ENCODE data around the gene GPC3. TPM values are rescaled to one million over a fixed set of nuclear protein-coding genes. Genes with fewer than 3 reads are reported as not detected.

GPC3 gene
- total RNA-seq, 1 experiment from 2014 or later: 0.24 TPM

- Histone ChIP-seq H3K27ac (ENCODE audit: low read depth, low read length, poor library complexity, severe bottlenecking) (no peak overlapping the region), H3K27me3 (replicated peaks; ENCODE audit: insufficient read depth, low read depth, low read length, poor library complexity) (no peaks in the 10 kb centered on the region), H3K36me3 (ENCODE audit: insufficient read depth, low read length, poor library complexity, severe bottlenecking) (no peaks in the 10 kb centered on the region), H3K9me3 (ENCODE audit: low read depth, low read length, poor library complexity, severe bottlenecking) (no peaks in the 10 kb centered on the region), H3K4me1 (ENCODE audit: insufficient read depth, low read length, poor library complexity, severe bottlenecking) (no peaks in the 10 kb centered on the region), H3K4me3 (ENCODE audit: low read depth, low read length, poor library complexity, severe bottlenecking) (no peak overlapping the region)
- no peak for DNase-seq (ENCODE audit: low spot score)
- no TSS peak for BruUV-seq (replicated peaks)
- intact Hi-C loops (cut with micrococcal nuclease; ENCODE audit: unreplicated experiment): no loop called here
- CTCF ChIA-PET: no interaction called here
- POLR2A ChIA-PET (ENCODE audit: low non-redundant PET): no interaction called here
- TF ChIP-seq CTCF (conservative IDR thresholded peaks at IDR 0.05; ENCODE audit: low read depth, low read length) (no peak), EZH2 (IDR thresholded peaks at IDR 0.05; ENCODE audit: borderline replicate concordance, low read depth, low read length, poor library complexity, severe bottlenecking) (no peak)
Observed at GRCh38 chrX:133550665-133551485, 434.5 kb downstream of the GPC3 start.

GRCh38 chrX:133549295-133549933 is 436.0 kb downstream of the GPC3 start:
- H3K9me3 ChIP-seq (ENCODE audit: low read depth, low read length, poor library complexity, severe bottlenecking): no peaks in the 10 kb centered on the region
- TF ChIP-seq EZH2 (IDR thresholded peaks at IDR 0.05; ENCODE audit: borderline replicate concordance, low read depth, low read length, poor library complexity, severe bottlenecking): no peak
- TF ChIP-seq CTCF (conservative IDR thresholded peaks at IDR 0.05; ENCODE audit: low read depth, low read length): no peak
- ChIA-PET CTCF (no interaction called here), POLR2A (ENCODE audit: low non-redundant PET) (no interaction called here)
- H3K27me3 ChIP-seq (replicated peaks; ENCODE audit: insufficient read depth, low read depth, low read length, poor library complexity): no peaks in the 10 kb centered on the region
- no peak for DNase-seq (ENCODE audit: low spot score)
- no peaks in the 10 kb centered on the region for H3K4me1 ChIP-seq (ENCODE audit: insufficient read depth, low read length, poor library complexity, severe bottlenecking)
- no TSS peak for BruUV-seq (replicated peaks)
- no peaks in the 10 kb centered on the region for H3K36me3 ChIP-seq (ENCODE audit: insufficient read depth, low read length, poor library complexity, severe bottlenecking)
- no peak overlapping the region for H3K27ac ChIP-seq (ENCODE audit: low read depth, low read length, poor library complexity, severe bottlenecking)
- intact Hi-C loops (cut with micrococcal nuclease; ENCODE audit: unreplicated experiment): no loop called here
- H3K4me3 ChIP-seq (ENCODE audit: low read depth, low read length, poor library complexity, severe bottlenecking): no peak overlapping the region

- Histone ChIP-seq H3K27ac (ENCODE audit: low read depth, low read length, poor library complexity, severe bottlenecking) (no peak overlapping the region), H3K4me3 (ENCODE audit: low read depth, low read length, poor library complexity, severe bottlenecking) (no peak overlapping the region), H3K27me3 (replicated peaks; ENCODE audit: insufficient read depth, low read depth, low read length, poor library complexity) (no peaks in the 10 kb centered on the region), H3K4me1 (ENCODE audit: insufficient read depth, low read length, poor library complexity, severe bottlenecking) (no peaks in the 10 kb centered on the region), H3K36me3 (ENCODE audit: insufficient read depth, low read length, poor library complexity, severe bottlenecking) (no peaks in the 10 kb centered on the region), H3K9me3 (ENCODE audit: low read depth, low read length, poor library complexity, severe bottlenecking) (no peaks in the 10 kb centered on the region)
- CTCF ChIA-PET: no interaction called here
- no TSS peak for BruUV-seq (replicated peaks)
- intact Hi-C loops (cut with micrococcal nuclease; ENCODE audit: unreplicated experiment): no loop called here
- POLR2A ChIA-PET (ENCODE audit: low non-redundant PET): no interaction called here
- TF ChIP-seq CTCF (conservative IDR thresholded peaks at IDR 0.05; ENCODE audit: low read depth, low read length): no peak
- TF ChIP-seq EZH2 (IDR thresholded peaks at IDR 0.05; ENCODE audit: borderline replicate concordance, low read depth, low read length, poor library complexity, severe bottlenecking): no peak
- no peak for DNase-seq (ENCODE audit: low spot score)
Observed at GRCh38 chrX:133546441-133546840, 439.0 kb downstream of the GPC3 start.
